Measurements from ENCODE around the gene LTB. TPM values are rescaled to one million over a fixed set of nuclear protein-coding genes. Genes with fewer than 3 reads are reported as not detected.

LTB gene
- total and polyA plus RNA-seq, 2 of the 13 experiments (the other 11 are each of a cell fraction or from before 2014, with no cell fraction given): 0.09 to 0.22 TPM

GRCh38 chr6:31543639-31544038 is 38.6 kb downstream of the LTB start (continued):
- TF ChIP-seq HOMEZ (CRISPR knock-in tag; IDR thresholded peaks at IDR 0.05; ENCODE audit: low read depth) (0 out of 2 replicates have a peak, but pooled peaks have one; percentile 28), POGK (CRISPR knock-in tag; conservative IDR thresholded peaks at IDR 0.05) (0 out of 2 replicates have a peak, but pooled peaks have one; percentile 15), ARID4A (CRISPR knock-in tag; IDR thresholded peaks at IDR 0.05; ENCODE audit: borderline replicate concordance) (peak; percentile 20; the same call in 1 of the 2 replicates), GATAD2A (CRISPR knock-in tag; IDR thresholded peaks at IDR 0.05) (0 out of 2 replicates have a peak, but pooled peaks have one; percentile 32), NR2F1 (CRISPR knock-in tag; IDR thresholded peaks at IDR 0.05) (0 out of 4 replicates have a peak, but pooled peaks of 1 of the 2 experiments have one; percentile 24), ARNT2 (CRISPR knock-in tag; IDR thresholded peaks at IDR 0.05; ENCODE audit: low read depth) (no peak), NFKBIZ (CRISPR knock-in tag; IDR thresholded peaks at IDR 0.05) (0 out of 2 replicates have a peak, but pooled peaks have one; percentile 40), TBX3 (IDR thresholded peaks at IDR 0.05; ENCODE audit: borderline replicate concordance) (no peak), ZNF598 (CRISPR knock-in tag; IDR thresholded peaks at IDR 0.05; ENCODE audit: borderline replicate concordance) (0 out of 2 replicates have a peak, but pooled peaks have one; percentile 32), PAXIP1 (CRISPR knock-in tag; conservative IDR thresholded peaks at IDR 0.05) (peak; percentile 54), TCF12 (IDR thresholded peaks at IDR 0.05) (no peak), TCF12 (CRISPR knock-in tag; IDR thresholded peaks at IDR 0.05) (no peak), ZMYM3 (CRISPR knock-in tag; IDR thresholded peaks at IDR 0.05) (0 out of 2 replicates have a peak, but pooled peaks have one; percentile 42), SMAD9 (CRISPR knock-in tag; IDR thresholded peaks at IDR 0.05) (no peak)
